HG02763 (cell line): ENCODE data around the gene HMX3.

ENCODE experiments used
- ATAC-seq: cut with Tn5 transposase; IDR thresholded peaks from one replicate; pipeline ENCODE4 v1.9.1; 2021; ENCODE audit warnings: mild to moderate bottlenecking, moderate library complexity; ENCODE audit not compliant: unreplicated experiment

HMX3 gene

GRCh38 chr10:123134343-123134914 lies 1.3 kb upstream of the HMX3 start:
- ATAC-seq, result no peak

GRCh38 chr10:123134915-123135414 lies 805 bp upstream of the HMX3 start:
- ATAC-seq, result no peak

- no peak for ATAC-seq
Measured at GRCh38 chr10:123136221-123136805, 543 bp downstream of the HMX3 start.

DNA sequence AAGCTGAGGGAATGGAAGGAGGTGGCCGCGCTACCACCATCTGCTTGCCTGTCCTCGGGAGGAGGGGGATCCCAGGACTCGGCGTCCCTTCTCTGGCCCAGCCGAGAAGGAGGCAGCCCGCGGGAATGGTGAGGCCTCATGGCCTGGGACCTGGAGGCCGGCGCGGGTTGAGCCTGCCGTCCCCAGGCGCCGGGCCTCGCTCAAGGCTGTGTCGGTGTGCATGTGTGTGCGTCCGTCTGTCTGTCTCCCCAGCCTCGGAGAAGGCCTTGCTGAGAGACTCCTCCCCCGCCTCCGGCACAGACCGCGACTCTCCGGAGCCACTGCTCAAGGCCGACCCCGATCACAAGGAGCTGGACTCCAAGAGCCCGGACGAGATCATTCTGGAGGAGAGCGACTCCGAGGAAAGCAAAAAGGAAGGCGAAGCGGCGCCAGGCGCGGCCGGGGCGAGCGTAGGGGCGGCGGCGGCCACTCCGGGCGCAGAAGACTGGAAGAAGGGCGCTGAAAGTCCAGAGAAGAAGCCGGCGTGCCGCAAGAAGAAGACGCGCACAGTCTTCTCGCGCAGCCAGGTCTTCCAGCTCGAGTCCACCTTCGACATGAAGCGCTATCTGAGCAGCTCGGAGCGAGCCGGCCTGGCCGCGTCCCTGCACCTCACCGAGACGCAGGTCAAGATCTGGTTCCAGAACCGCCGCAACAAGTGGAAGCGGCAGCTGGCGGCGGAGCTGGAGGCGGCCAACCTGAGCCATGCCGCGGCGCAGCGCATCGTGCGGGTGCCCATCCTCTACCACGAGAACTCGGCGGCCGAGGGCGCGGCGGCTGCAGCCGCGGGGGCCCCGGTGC lies 1.3 kb downstream of the HMX3 start:
- ATAC-seq, result no peak

- no peak for ATAC-seq
Measured at GRCh38 chr10:123139165-123139520, 3.4 kb downstream of the HMX3 start.

DNA sequence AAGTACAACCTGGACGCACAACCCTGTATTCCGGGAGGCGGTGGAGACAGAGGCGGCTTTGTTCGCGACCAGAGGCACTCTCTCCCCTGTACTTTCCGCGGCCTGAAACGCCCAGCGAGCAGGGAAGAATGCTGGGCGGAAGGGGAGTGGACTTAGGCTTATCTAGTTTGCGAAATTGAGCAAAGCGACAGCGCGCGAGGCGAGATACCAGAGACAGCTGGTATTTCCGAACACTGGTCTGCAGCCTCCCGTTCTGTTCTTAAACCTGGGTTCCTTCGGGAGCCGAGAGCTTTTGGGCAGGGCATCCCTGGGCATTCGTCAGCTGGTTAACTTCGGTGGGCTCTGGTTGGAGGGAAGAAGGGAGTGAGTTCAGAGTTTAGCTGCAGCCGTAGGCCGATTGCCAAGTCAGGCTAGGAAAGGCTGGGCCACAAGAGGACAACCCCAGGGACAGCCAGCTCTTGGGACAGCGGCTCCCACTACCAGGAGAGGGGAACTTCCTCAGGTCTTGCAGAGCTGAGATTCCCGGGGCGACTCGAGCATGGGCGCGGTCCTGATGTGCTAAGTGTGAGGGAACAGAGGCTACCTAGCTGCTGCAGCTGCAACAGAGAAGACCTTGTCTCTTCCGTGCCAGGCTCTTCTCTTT lies 3.9 kb downstream of the HMX3 start:
- no peak for ATAC-seq

DNA sequence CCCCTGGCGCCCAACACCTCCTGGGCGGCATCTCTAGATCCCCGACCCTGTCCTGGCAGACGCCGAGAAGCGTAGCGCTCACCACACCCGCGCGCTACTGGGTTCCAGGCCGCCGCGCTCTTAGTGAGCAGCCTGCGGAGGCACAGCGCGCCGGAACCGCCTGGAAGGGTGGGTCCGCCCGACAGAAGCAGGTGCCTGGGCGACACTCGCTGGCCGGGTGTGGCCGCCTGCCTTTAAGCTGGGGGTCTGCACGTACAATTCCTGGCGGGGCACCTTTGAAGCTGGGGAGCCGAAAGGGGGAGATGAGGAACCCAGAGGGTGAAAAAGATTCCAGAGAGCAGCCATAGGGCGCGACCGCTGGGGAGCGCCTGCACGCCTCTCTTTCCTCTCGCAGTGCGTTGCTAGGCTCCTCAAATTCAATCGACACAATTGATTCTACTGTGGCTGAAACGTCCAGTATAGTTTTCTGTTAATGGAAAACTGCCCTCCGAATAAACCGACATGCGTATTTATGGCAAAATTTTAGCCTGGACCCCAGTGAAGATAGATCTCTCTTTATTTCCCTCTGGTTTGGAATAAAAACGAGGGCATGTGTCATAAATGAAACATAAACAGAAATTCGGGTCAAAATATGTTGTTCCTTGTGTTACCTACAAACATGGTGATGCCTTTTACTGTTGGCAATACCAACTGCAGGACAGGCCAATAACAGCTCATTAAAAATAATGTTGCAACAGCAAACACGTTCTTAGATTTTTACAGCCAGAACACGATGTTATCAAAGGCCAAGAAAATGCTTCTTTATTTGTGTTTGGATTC lies 4.6 kb downstream of the HMX3 start:
- ATAC-seq, result no peak

- ATAC-seq, result no peak
Measured at GRCh38 chr10:123140983-123141390, 5.2 kb downstream of the HMX3 start.

GRCh38 chr10:123141791-123142700 lies 6.3 kb downstream of the HMX3 start:
- ATAC-seq, result no peak

- no peak for ATAC-seq
Measured at GRCh38 chr10:123142701-123143161, 7.0 kb downstream of the HMX3 start.

GRCh38 chr10:123143162-123143824 lies 7.5 kb downstream of the HMX3 start:
- no peak for ATAC-seq

- ATAC-seq, result no peak
Measured at GRCh38 chr10:123143825-123144168, 8.0 kb downstream of the HMX3 start.

DNA sequence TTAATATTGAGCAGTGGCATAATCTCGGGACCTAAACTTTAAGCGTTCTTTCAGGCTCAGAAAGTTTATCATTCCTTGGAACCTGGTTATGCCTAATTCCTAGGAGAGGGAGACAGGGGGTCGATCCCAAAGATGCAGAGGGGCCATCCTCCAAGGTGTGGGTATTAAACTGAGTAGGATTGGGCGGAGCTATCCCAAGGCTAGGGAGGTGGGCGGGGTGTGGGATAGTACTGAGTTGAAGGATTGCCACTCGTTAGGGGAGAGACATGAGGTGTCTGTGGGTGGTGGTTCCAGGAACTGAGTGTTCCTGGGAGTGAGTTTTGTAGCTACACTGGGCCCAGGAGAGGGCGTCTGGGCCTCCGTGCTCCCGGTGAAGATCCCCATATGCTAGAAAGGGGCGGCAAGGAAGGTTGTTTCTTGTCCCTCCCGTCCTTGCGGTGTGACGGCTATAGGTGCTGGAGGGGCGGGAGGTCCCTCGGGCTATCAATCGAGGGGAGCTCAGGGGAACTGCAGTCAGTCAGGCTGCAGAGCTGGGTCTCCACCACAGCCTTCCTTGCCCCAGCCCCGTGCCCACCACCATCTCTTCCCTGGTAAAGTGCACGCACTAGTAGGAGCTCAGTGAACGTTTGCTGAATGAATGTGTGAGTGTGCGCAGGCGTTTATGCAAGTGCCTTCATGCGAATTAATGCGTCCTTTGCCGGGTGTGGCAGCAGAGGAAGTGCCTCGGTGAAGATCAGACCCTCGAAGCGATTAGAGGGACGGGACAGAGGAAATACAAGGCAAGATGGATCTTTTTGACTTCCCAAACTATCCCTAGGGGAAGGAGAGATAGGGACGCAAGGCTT lies 9.1 kb downstream of the HMX3 start:
- no peak for ATAC-seq

DNA sequence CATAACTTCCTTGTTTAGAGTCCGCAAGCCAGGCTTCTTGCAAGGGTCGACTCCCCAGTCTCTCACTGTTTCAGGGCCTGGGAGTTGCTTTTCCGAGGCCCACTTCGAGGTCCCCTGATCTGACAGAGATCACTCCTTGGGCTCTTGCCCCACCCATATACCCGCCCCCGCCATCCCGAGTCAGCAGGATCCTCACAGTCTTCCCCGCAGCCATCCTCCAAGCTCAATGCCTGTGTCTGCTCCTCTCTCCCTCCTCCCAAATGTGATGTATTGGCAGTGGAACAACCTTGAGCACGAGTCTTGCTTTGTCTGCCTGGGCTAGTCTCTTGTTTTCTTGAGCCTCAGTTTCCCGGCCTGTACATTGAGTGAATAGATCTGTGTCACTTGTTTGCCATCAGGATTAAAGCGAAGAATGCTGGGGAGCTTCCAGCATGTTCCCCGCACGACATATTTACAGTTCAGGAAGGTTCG lies 9.8 kb downstream of the HMX3 start:
- no peak for ATAC-seq

GRCh38 chr10:123146013-123146893 lies 10.5 kb downstream of the HMX3 start:
- no peak for ATAC-seq

DNA sequence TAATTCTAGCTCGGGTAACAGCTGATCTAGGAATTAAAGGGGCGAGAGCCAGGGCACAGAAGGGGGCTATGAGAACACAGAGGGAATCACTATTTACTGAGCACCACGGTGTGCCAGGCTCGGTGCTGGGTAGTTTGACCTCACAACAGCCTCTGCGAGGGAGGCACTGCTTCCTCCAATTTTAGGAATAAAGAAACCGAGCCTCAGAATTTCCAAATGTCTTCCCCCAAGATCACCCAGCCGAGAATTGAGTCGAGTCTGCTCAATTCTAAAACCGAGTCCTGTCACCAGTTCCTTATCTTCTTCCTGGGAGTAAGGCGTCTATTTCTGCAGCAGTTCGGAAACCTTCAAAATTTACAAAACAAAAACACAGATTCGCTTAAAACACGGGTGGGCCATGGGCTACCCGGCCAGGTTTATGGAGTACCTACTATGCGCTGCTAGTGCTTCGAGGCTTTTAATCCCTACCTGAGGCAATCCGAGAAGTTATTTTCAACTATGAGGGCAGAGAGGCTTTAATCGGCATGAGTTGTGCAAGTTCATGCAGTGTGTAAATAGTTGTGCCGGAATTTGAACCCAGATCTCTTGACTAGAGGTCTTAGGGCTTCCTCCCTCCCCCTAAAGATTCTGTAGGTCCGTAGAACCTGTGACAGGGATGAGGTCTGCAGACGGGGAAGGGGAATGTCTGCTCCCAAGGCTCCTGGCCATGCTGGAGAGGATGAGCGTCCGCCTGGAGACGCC lies 11.3 kb downstream of the HMX3 start:
- ATAC-seq, result no peak
